Osteoblast (primary cell): ENCODE results near the gene DOCK11. TPM values are rescaled to one million over a fixed set of nuclear protein-coding genes. Genes with fewer than 3 reads are reported as not detected.

Experiments
- DNase-seq: peaks from one replicate; pipeline ENCODE4 v3.0.0; 2011; ENCODE audit warnings: low spot score, mixed read lengths; ENCODE audit not compliant: insufficient read length; ENCODE audit errors: missing footprints
- H2AFZ ChIP-seq: 2 replicates; pipeline ENCODE4 v1.6.0; 2011; ENCODE audit warnings: mild to moderate bottlenecking, low read length
- H3K27ac ChIP-seq: 2 replicates; pipeline ENCODE4 v1.5.1; 2011; ENCODE audit warnings: mild to moderate bottlenecking, low read depth, low read length, moderate library complexity
- H3K27me3 ChIP-seq: 2 replicates; pipeline ENCODE4 v1.6.0; 2012; ENCODE audit warnings: mild to moderate bottlenecking, control low read depth, inconsistent platforms, low read length, moderate library complexity; ENCODE audit not compliant: insufficient read depth
- H3K36me3 ChIP-seq: 2 replicates; pipeline ENCODE4 v1.5.1; 2011; ENCODE audit warnings: mild to moderate bottlenecking, low read length, control low read depth, moderate library complexity; ENCODE audit not compliant: insufficient read depth
- H3K4me1 ChIP-seq: 2 replicates; pipeline ENCODE4 v1.5.1; 2011; ENCODE audit warnings: mild to moderate bottlenecking, low read length, control low read depth, moderate library complexity; ENCODE audit not compliant: insufficient read depth
- H3K4me2 ChIP-seq: 2 replicates; pipeline ENCODE4 v1.6.0; 2011; ENCODE audit warnings: mild to moderate bottlenecking, low read length; ENCODE audit not compliant: insufficient read depth
- H3K4me3 ChIP-seq: fragments of 200-600 bp; sonication (generic); 3 replicates; pipeline ENCODE4 v1.5.1; 2012; ENCODE audit warnings: mild to moderate bottlenecking, low read length, inconsistent platforms; ENCODE audit not compliant: insufficient read depth
- H3K79me2 ChIP-seq: 2 replicates; pipeline ENCODE4 v1.6.0; 2012; ENCODE audit warnings: mild to moderate bottlenecking, low read length, control low read depth, inconsistent platforms; ENCODE audit not compliant: insufficient read depth
- H3K9me3 ChIP-seq: 2 replicates; pipeline ENCODE4 v1.5.1; 2011; ENCODE audit warnings: low read depth, low read length, control low read depth
- H4K20me1 ChIP-seq: 2 replicates; pipeline ENCODE4 v1.6.0; 2012; ENCODE audit warnings: mild to moderate bottlenecking, low read length, control low read depth; ENCODE audit not compliant: insufficient read depth
- CTCF ChIP-seq: IDR thresholded peaks from 2 replicates; pipeline ENCODE4 v1.5.1; 2011; ENCODE audit warnings: mild to moderate bottlenecking, low read depth, low read length, moderate library complexity; ENCODE audit errors: extremely low read depth
- total RNA-seq: library from RNA; depleted of rRNA; stranded (reverse); fragments of >200 nt; gene quantifications from 2 replicates; pipeline ENCODE4 v1.2.3, GENCODE V29; 2012

DOCK11 gene
- total RNA-seq, 1 donor = 26.4 TPM

- Histone ChIP-seq H3K79me2 (no peaks in the 10 kb centered on the region), H3K4me1 (no peaks in the 10 kb centered on the region), H3K27ac (no peak overlapping the region), H2AFZ (no peak overlapping the region), H3K27me3 (no peaks in the 10 kb centered on the region), H3K36me3 (no peaks in the 10 kb centered on the region), H4K20me1 (no peaks in the 10 kb centered on the region), H3K9me3 (no peaks in the 10 kb centered on the region), H3K4me2 (no peak overlapping the region), H3K4me3 (no peak overlapping the region)
- no peak for DNase-seq
- no peak for TF ChIP-seq CTCF
These were observed 74.6 kb downstream of the DOCK11 start for GRCh38 chrX:118570209-118570608.

DNA sequence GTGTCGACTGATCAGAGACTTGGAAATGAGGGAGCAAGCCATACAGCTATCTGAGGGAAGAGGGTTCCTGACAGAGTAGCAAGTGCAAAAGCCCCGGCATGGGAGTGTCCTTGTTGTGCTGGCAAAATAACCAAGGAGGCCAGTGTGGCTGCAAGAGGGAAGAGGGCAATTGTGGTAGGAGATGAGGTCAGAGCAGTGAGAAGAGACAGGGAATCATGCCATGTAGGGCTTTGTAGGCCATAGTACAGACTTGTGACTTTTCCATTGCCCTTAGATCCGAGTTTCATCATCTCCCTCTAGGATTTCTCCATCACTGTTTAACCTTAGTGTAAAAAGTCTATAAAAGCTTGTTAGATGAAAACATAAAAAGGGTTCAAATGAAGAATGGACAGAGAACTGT, 76.2 kb downstream of the DOCK11 start:
- H3K4me2 ChIP-seq = no peak overlapping the region
- DNase-seq = no peak
- H3K4me1 ChIP-seq = no peaks in the 10 kb centered on the region
- H3K27me3 ChIP-seq = no peaks in the 10 kb centered on the region
- H3K79me2 ChIP-seq = no peaks in the 10 kb centered on the region
- no peaks in the 10 kb centered on the region for H3K9me3 ChIP-seq
- no peaks in the 10 kb centered on the region for H4K20me1 ChIP-seq
- no peaks in the 10 kb centered on the region for H3K36me3 ChIP-seq
- no peak overlapping the region for H3K4me3 ChIP-seq
- H3K27ac ChIP-seq = no peak overlapping the region
- no peak overlapping the region for H2AFZ ChIP-seq
- no peak for TF ChIP-seq CTCF

DNA sequence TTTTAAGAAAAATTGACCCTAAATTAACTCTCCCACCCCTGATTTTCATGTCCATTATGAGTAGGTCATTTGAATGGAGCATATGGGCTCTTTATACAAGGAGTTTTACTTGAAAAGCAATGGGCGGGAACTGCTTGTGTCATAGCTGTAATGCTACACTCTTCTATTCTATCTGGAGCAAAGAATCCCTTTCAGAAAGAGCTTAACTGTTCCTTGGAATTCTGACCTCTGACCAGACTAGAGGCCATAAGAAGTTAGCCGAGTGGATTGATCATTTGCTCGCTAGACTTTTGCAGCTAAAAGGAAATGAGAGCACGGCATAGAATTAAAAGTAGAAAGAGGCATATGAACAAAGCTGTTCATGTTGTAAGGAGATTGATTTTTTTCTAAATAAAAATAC, 79.1 kb downstream of the DOCK11 start:
- H3K27me3 ChIP-seq = no peaks in the 10 kb centered on the region
- no peaks in the 10 kb centered on the region for H3K79me2 ChIP-seq

GRCh38 chrX:118577041-118577440, 81.4 kb downstream of the DOCK11 start:
- Histone ChIP-seq H3K79me2 (no peaks in the 10 kb centered on the region), H2AFZ (no peak overlapping the region), H3K4me2 (no peak overlapping the region), H3K4me1 (no peaks in the 10 kb centered on the region), H3K27me3 (no peaks in the 10 kb centered on the region), H3K27ac (no peak overlapping the region), H4K20me1 (no peaks in the 10 kb centered on the region), H3K4me3 (no peak overlapping the region), H3K9me3 (no peaks in the 10 kb centered on the region), H3K36me3 (no peaks in the 10 kb centered on the region)
- DNase-seq = no peak
- TF ChIP-seq CTCF = no peak

More for the DNA sequence above, 79.1 kb downstream of the DOCK11 start:
- DNase-seq = no peak
- no peak overlapping the region for H3K4me2 ChIP-seq
- H2AFZ ChIP-seq = no peak overlapping the region
- no peak for TF ChIP-seq CTCF
- no peaks in the 10 kb centered on the region for H3K36me3 ChIP-seq
- no peak overlapping the region for H3K27ac ChIP-seq
- H3K9me3 ChIP-seq = no peaks in the 10 kb centered on the region
- no peak overlapping the region for H3K4me3 ChIP-seq
- no peaks in the 10 kb centered on the region for H4K20me1 ChIP-seq
- H3K4me1 ChIP-seq = no peaks in the 10 kb centered on the region
